Astrocyte of the hippocampus (primary cell): ENCODE measurements around the gene LETM1.
"Not testable (repeated sequence)": the region's sequence is repeated elsewhere in the genome, so short reads cannot be mapped to it uniquely, and the experiment has no call there.

ENCODE experiments used
- DNase-seq: peaks from one replicate; pipeline ENCODE4 v3.0.0; 2011; ENCODE audit warnings: low read depth, low spot score

Gene LETM1

GRCh38 chr4:1851575-1852410 lies 4.2 kb downstream of the LETM1 start:
- DNase-seq, result peak; percentile 37

- DNase-seq, result no peak
Observed at GRCh38 chr4:1851160-1851559, 4.8 kb downstream of the LETM1 start.

GRCh38 chr4:1850276-1850675 lies 5.7 kb downstream of the LETM1 start:
- no peak for DNase-seq

GRCh38 chr4:1846580-1846979 lies 9.4 kb downstream of the LETM1 start:
- DNase-seq, result no peak

- DNase-seq, result not testable (repeated sequence)
Observed at GRCh38 chr4:1844618-1845017, 11.3 kb downstream of the LETM1 start.

- DNase-seq, result no peak
Observed at GRCh38 chr4:1843852-1844251, 12.1 kb downstream of the LETM1 start.

- DNase-seq, result peak; percentile 81
Observed at GRCh38 chr4:1842993-1843448, 12.9 kb downstream of the LETM1 start.

GRCh38 chr4:1842339-1842895 lies 13.5 kb downstream of the LETM1 start:
- DNase-seq, result no peak

GRCh38 chr4:1841887-1842210 lies 14.1 kb downstream of the LETM1 start:
- no peak for DNase-seq

- DNase-seq, result no peak
Observed at GRCh38 chr4:1841201-1841886, 14.6 kb downstream of the LETM1 start.

GRCh38 chr4:1839282-1839681 lies 16.7 kb downstream of the LETM1 start:
- no peak for DNase-seq

- no peak for DNase-seq
Observed at GRCh38 chr4:1837069-1837468, 18.9 kb downstream of the LETM1 start.

- DNase-seq, result no peak
Observed at GRCh38 chr4:1836650-1837049, 19.3 kb downstream of the LETM1 start.

- not testable (repeated sequence) for DNase-seq
Observed at GRCh38 chr4:1835836-1836235, 20.1 kb downstream of the LETM1 start.

GRCh38 chr4:1834047-1834775 lies 21.7 kb downstream of the LETM1 start:
- peak; percentile 30 for DNase-seq

- DNase-seq, result no peak
Observed at GRCh38 chr4:1833307-1834046, 22.5 kb downstream of the LETM1 start.

GRCh38 chr4:1832690-1833089 lies 23.3 kb downstream of the LETM1 start:
- no peak for DNase-seq

- DNase-seq, result no peak
Observed at GRCh38 chr4:1831331-1831730, 24.6 kb downstream of the LETM1 start.

- no peak for DNase-seq
Observed at GRCh38 chr4:1830642-1831228, 25.2 kb downstream of the LETM1 start.

GRCh38 chr4:1830234-1830633 lies 25.7 kb downstream of the LETM1 start:
- no peak for DNase-seq
